GM19467 (cell line): ENCODE data around the gene EIF5B.
"Not testable (repeated sequence)": the region's sequence is repeated elsewhere in the genome, so short reads cannot be mapped to it uniquely, and the experiment has no call there.

ENCODE experiments used
- ATAC-seq: cut with Tn5 transposase; IDR thresholded peaks from one replicate; pipeline ENCODE4 v1.9.1; 2021; ENCODE audit warnings: mild to moderate bottlenecking, moderate library complexity; ENCODE audit not compliant: unreplicated experiment

Gene EIF5B

GRCh38 chr2:99337113-99338028 is at the start of gene EIF5B:
Gene EIF5B, plus strand, starts transcription at chr2:99337389. Its CDS starts 166 bp downstream, at chr2:99337555.
- peak; percentile 57 for ATAC-seq

GRCh38 chr2:99297994-99298393 is 39.2 kb upstream of the EIF5B start:
- no peak for ATAC-seq

- no peak for ATAC-seq
Observed at GRCh38 chr2:99299580-99299979, 37.6 kb upstream of the EIF5B start.

- not testable (repeated sequence) for ATAC-seq
Observed at GRCh38 chr2:99301097-99301496, 36.1 kb upstream of the EIF5B start, which contains the start of gene LYG1. Gene LYG1, minus strand, starts transcription at chr2:99301197. Its CDS starts 5,527 bp downstream, at chr2:99295670.

- no peak for ATAC-seq
Observed at GRCh38 chr2:99317161-99317872, 19.9 kb upstream of the EIF5B start.

- ATAC-seq, result not testable (repeated sequence)
Observed at GRCh38 chr2:99317873-99318200, 19.4 kb upstream of the EIF5B start.

- no peak for ATAC-seq
Observed at GRCh38 chr2:99325384-99325783, 11.8 kb upstream of the EIF5B start.

- peak; percentile 71 for ATAC-seq
Observed at GRCh38 chr2:99335911-99336803, 1.0 kb upstream of the EIF5B start, which contains the start of gene TXNDC9. Gene TXNDC9, minus strand, starts transcription at chr2:99336333. Its CDS starts 3,123 bp downstream, at chr2:99333210.

- peak; percentile 5 for ATAC-seq
Observed at GRCh38 chr2:99336804-99337112, 431 bp upstream of the EIF5B start.

- ATAC-seq, result no peak
Observed at GRCh38 chr2:99338029-99338585, 918 bp downstream of the EIF5B start.

- ATAC-seq, result no peak
Observed at GRCh38 chr2:99340669-99341236, 3.6 kb downstream of the EIF5B start.

GRCh38 chr2:99342536-99342935 is 5.3 kb downstream of the EIF5B start:
- no peak for ATAC-seq

GRCh38 chr2:99345446-99345845 is 8.3 kb downstream of the EIF5B start:
- ATAC-seq, result not testable (repeated sequence)

- ATAC-seq, result no peak
Observed at GRCh38 chr2:99346218-99346617, 9.0 kb downstream of the EIF5B start.

GRCh38 chr2:99348173-99348572 is 11.0 kb downstream of the EIF5B start:
- ATAC-seq, result no peak

- no peak for ATAC-seq
Observed at GRCh38 chr2:99350194-99350593, 13.0 kb downstream of the EIF5B start.

GRCh38 chr2:99354070-99354469 is 16.9 kb downstream of the EIF5B start:
- no peak for ATAC-seq

GRCh38 chr2:99354825-99355224 is 17.6 kb downstream of the EIF5B start:
- ATAC-seq, result not testable (repeated sequence)

GRCh38 chr2:99356853-99357252 is 19.7 kb downstream of the EIF5B start:
- ATAC-seq, result no peak

GRCh38 chr2:99365661-99366060 is 28.5 kb downstream of the EIF5B start:
- ATAC-seq, result no peak
